ENCODE results near the gene VAMP7. TPM values are rescaled to one million over a fixed set of nuclear protein-coding genes. Genes with fewer than 3 reads are reported as not detected.
"Not testable (repeated sequence)": the region's sequence is repeated elsewhere in the genome, so short reads cannot be mapped to it uniquely, and the experiment has no call there.

VAMP7 gene
- total and polyA plus RNA-seq, 8 donors = 35.9 to 43.9 (median 40.4) TPM

DNA sequence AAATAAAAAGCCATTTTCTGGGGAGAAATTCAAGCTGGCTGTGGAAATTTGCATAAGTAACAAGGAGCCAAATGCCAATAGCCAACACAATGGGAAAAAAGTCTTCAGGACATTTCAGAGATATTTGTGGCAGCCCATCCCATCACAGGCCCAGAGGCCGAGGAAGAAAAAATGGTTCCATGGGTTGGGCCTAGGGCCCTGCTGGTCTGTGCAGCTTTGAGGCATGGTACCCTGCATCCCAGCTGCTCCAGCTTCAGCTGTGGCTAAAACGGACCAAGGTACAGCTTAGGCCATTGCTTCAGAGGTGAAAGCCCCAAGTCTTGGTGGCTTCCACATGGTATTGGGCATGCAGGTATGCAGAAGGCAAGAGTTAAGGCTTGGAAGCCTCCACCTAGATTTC, 102.2 kb downstream of the VAMP7 start:
- H3K27me3 ChIP-seq = no peaks in the 10 kb centered on the region
- intact Hi-C loops (cut with DNase I) = no loop called here
- no peak for ATAC-seq
- H3K4me1 ChIP-seq = no peaks in the 10 kb centered on the region
- no peaks in the 10 kb centered on the region for H3K36me3 ChIP-seq
- TF ChIP-seq, protein P1, sequence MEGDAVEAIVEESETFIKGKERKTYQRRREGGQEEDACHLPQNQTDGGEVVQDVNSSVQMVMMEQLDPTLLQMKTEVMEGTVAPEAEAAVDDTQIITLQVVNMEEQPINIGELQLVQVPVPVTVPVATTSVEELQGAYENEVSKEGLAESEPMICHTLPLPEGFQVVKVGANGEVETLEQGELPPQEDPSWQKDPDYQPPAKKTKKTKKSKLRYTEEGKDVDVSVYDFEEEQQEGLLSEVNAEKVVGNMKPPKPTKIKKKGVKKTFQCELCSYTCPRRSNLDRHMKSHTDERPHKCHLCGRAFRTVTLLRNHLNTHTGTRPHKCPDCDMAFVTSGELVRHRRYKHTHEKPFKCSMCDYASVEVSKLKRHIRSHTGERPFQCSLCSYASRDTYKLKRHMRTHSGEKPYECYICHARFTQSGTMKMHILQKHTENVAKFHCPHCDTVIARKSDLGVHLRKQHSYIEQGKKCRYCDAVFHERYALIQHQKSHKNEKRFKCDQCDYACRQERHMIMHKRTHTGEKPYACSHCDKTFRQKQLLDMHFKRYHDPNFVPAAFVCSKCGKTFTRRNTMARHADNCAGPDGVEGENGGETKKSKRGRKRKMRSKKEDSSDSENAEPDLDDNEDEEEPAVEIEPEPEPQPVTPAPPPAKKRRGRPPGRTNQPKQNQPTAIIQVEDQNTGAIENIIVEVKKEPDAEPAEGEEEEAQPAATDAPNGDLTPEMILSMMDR (IDR thresholded peaks at IDR 0.05) = no peak
- no peak overlapping the region for H3K27ac ChIP-seq
- no peak for DNase-seq
- H3K4me3 ChIP-seq = no peak overlapping the region
- peaks cover 0 to 16% of the 10 kb centered on the region in 2 donors for H3K9me3 ChIP-seq

DNA sequence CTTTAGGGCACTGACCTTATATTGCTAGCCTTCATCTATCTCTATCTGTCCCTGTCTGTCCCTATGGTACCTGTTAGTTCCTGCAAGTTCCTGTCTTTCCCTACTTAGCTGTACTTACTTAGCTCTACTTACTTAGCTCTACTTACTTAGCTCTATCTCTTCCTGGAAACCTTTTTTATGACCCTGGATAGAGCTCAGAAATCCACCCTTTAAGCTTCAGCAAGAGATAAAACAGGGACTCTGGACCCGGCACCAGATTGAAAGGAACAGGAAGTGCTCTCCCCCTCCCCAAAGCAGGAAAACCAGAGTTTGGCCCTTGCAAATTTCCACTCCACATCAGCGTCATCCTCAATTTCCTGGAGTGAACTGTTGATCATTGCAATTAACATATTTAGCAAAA, 104.1 kb downstream of the VAMP7 start:
- Histone ChIP-seq H3K27me3 (no peaks in the 10 kb centered on the region), H3K4me1 (no peaks in the 10 kb centered on the region), H3K36me3 (no peaks in the 10 kb centered on the region), H3K27ac (no peak overlapping the region), H3K4me3 (no peak overlapping the region), H3K9me3 (peaks cover 0 to 16% of the 10 kb centered on the region in 2 donors)
- TF ChIP-seq, protein P1 (IDR thresholded peaks at IDR 0.05) = no peak
- no peak for ATAC-seq
- no peak for DNase-seq
- intact Hi-C loops (cut with DNase I) = no loop called here

DNA sequence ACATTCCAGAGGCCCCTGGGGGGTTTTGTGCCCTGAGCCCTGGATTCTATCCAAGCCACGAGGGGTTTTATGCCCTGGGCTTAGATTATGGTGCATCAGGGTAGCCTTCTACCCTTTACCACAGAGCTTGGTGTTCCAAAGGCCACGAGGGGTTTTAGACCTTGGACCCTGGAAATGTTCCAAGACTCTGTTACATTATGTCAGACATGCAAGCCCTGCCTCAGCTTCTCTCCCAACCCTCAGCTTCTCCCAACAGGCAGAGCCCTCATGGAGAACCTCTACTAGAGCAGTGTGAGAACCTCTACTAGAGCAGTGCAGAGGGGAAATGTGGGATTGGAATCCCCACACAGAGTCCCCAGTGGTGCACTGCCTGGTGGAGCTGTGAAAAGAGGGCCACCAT, 105.8 kb downstream of the VAMP7 start:
- H3K27me3 ChIP-seq; intact Hi-C loops (cut with DNase I); H3K36me3 ChIP-seq; H3K4me3 ChIP-seq; H3K4me1 ChIP-seq; DNase-seq; ATAC-seq; H3K27ac ChIP-seq: not testable (repeated sequence)
- H3K9me3 ChIP-seq = peaks cover 0 to 16% of the 10 kb centered on the region in 2 donors

DNA sequence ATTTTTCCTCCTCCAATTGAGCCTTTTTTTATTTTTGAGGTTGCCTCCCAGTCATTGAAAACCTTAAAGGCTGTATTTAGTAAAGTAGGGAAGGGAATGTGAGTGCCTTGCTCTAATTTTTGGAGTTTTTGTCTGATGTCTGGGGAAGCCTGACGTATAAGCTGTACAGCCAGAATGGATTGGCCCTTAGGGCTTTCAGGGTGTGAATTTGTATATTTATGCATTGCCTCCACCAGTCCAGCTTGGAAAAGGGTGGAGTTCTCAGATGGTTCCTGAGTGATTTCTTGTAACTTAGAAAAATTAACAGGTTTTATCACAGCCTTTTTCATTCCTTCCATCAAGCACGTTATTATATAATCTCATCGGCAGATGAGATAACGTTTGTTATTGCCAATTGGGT, 107.7 kb downstream of the VAMP7 start:
- Histone ChIP-seq H3K4me3 (no peak overlapping the region), H3K27me3 (no peaks in the 10 kb centered on the region), H3K27ac (no peak overlapping the region), H3K9me3 (peaks cover 0 to 5% of the 10 kb centered on the region in 2 donors), H3K4me1 (no peaks in the 10 kb centered on the region), H3K36me3 (no peaks in the 10 kb centered on the region)
- intact Hi-C loops (cut with DNase I) = no loop called here
- ATAC-seq (no peak), DNase-seq (no peak)
- TF ChIP-seq, protein P1 (IDR thresholded peaks at IDR 0.05) = no peak

Other genes starting within 250 kb of the VAMP7 start
- 1 to 10 TPM in 1 of 2 donors, under 1 TPM in 1; 0.23 to 1.8 TPM for gene IL9R, start 116.4 kb downstream of the VAMP7 start, total RNA-seq
- gene IL9R, start 116.4 kb downstream of the VAMP7 start, polyA plus RNA-seq (ENCODE audit: insufficient read length in 6 of 6) = under 1 TPM; 0.19 to 0.75 (median 0.26) TPM

All from left lung (tissue), 10 donors.